ENCODE measurements around the gene SNORC.

Gene SNORC

GRCh38 chr2:232875256-232876121 lies 5.4 kb downstream of the SNORC start:
- WGBS (ENCODE audit: insufficient coverage, insufficient read length): no CpG with 5 or more reads among the region's 37 CpGs
- Histone ChIP-seq H3K4me1 (ENCODE audit: control insufficient read depth, insufficient read depth, low read length) (no peaks in the 10 kb centered on the region), H3K27ac (ENCODE audit: low read length) (no peak overlapping the region), H3K9me3 (ENCODE audit: control insufficient read depth, insufficient read depth, low read length) (no peaks in the 10 kb centered on the region), H3K36me3 (ENCODE audit: control insufficient read depth, insufficient read depth, low read length) (no peaks in the 10 kb centered on the region; the same call in 1 of the 2 replicates), H3K27me3 (ENCODE audit: control insufficient read depth, insufficient read depth, low read length) (peaks cover 9% of the 10 kb centered on the region; the same call in 1 of the 2 replicates), H3K4me3 (ENCODE audit: low read length) (peak overlapping the region; percentile 25; the same call in 1 of the 2 replicates)
- DNase-seq (ENCODE audit: low read depth, low spot score): no peak

GRCh38 chr2:232876161-232876977 lies 6.3 kb downstream of the SNORC start:
- no peaks in the 10 kb centered on the region for H3K9me3 ChIP-seq (ENCODE audit: control insufficient read depth, insufficient read depth, low read length)
- no CpG with 5 or more reads among the region's 119 CpGs for WGBS (ENCODE audit: insufficient coverage, insufficient read length)
- DNase-seq (ENCODE audit: low read depth, low spot score): no peak
- no peaks in the 10 kb centered on the region for H3K4me1 ChIP-seq (ENCODE audit: control insufficient read depth, insufficient read depth, low read length)
- peaks cover 9% of the 10 kb centered on the region; the same call in 1 of the 2 replicates for H3K27me3 ChIP-seq (ENCODE audit: control insufficient read depth, insufficient read depth, low read length)
- H3K4me3 ChIP-seq (ENCODE audit: low read length): peak overlapping the region; percentile 74
- H3K27ac ChIP-seq (ENCODE audit: low read length): no peak overlapping the region
- H3K36me3 ChIP-seq (ENCODE audit: control insufficient read depth, insufficient read depth, low read length): no peaks in the 10 kb centered on the region; the same call in 1 of the 2 replicates

GRCh38 chr2:232876978-232877441 lies 6.9 kb downstream of the SNORC start:
- Histone ChIP-seq H3K27me3 (ENCODE audit: control insufficient read depth, insufficient read depth, low read length) (peaks cover 9% of the 10 kb centered on the region; the same call in 1 of the 2 replicates), H3K36me3 (ENCODE audit: control insufficient read depth, insufficient read depth, low read length) (no peaks in the 10 kb centered on the region; the same call in 1 of the 2 replicates), H3K4me3 (ENCODE audit: low read length) (peak overlapping the region; percentile 74; the same call in 1 of the 2 replicates), H3K27ac (ENCODE audit: low read length) (no peak overlapping the region), H3K4me1 (ENCODE audit: control insufficient read depth, insufficient read depth, low read length) (no peaks in the 10 kb centered on the region), H3K9me3 (ENCODE audit: control insufficient read depth, insufficient read depth, low read length) (no peaks in the 10 kb centered on the region)
- DNase-seq (ENCODE audit: low read depth, low spot score): no peak
- WGBS (ENCODE audit: insufficient coverage, insufficient read length): no CpG with 5 or more reads among the region's 21 CpGs

- WGBS (ENCODE audit: insufficient coverage, insufficient read length): no CpG with 5 or more reads among the region's 13 CpGs
- DNase-seq (ENCODE audit: low read depth, low spot score): no peak
- H3K9me3 ChIP-seq (ENCODE audit: control insufficient read depth, insufficient read depth, low read length): no peaks in the 10 kb centered on the region
- no peaks in the 10 kb centered on the region; the same call in 1 of the 2 replicates for H3K36me3 ChIP-seq (ENCODE audit: control insufficient read depth, insufficient read depth, low read length)
- H3K4me3 ChIP-seq (ENCODE audit: low read length): no peak overlapping the region
- H3K4me1 ChIP-seq (ENCODE audit: control insufficient read depth, insufficient read depth, low read length): no peaks in the 10 kb centered on the region
- H3K27ac ChIP-seq (ENCODE audit: low read length): no peak overlapping the region
- H3K27me3 ChIP-seq (ENCODE audit: control insufficient read depth, insufficient read depth, low read length): peaks cover 9% of the 10 kb centered on the region; the same call in 1 of the 2 replicates
Measured at GRCh38 chr2:232877940-232878511, 8.0 kb downstream of the SNORC start.

- DNase-seq (ENCODE audit: low read depth, low spot score): no peak
- no peaks in the 10 kb centered on the region; the same call in 1 of the 2 replicates for H3K36me3 ChIP-seq (ENCODE audit: control insufficient read depth, insufficient read depth, low read length)
- no peak overlapping the region for H3K27ac ChIP-seq (ENCODE audit: low read length)
- H3K4me3 ChIP-seq (ENCODE audit: low read length): no peak overlapping the region
- no peaks in the 10 kb centered on the region for H3K4me1 ChIP-seq (ENCODE audit: control insufficient read depth, insufficient read depth, low read length)
- WGBS (ENCODE audit: insufficient coverage, insufficient read length): no CpG with 5 or more reads among the region's 20 CpGs
- H3K9me3 ChIP-seq (ENCODE audit: control insufficient read depth, insufficient read depth, low read length): no peaks in the 10 kb centered on the region
- peaks cover 9% of the 10 kb centered on the region; the same call in 1 of the 2 replicates for H3K27me3 ChIP-seq (ENCODE audit: control insufficient read depth, insufficient read depth, low read length)
Measured at GRCh38 chr2:232878855-232879617, 9.0 kb downstream of the SNORC start.

GRCh38 chr2:232879618-232880494 lies 9.8 kb downstream of the SNORC start:
- Histone ChIP-seq H3K9me3 (ENCODE audit: control insufficient read depth, insufficient read depth, low read length) (no peaks in the 10 kb centered on the region), H3K27me3 (ENCODE audit: control insufficient read depth, insufficient read depth, low read length) (peaks cover 9% of the 10 kb centered on the region; the same call in 1 of the 2 replicates), H3K4me1 (ENCODE audit: control insufficient read depth, insufficient read depth, low read length) (no peaks in the 10 kb centered on the region), H3K4me3 (ENCODE audit: low read length) (no peak overlapping the region), H3K27ac (ENCODE audit: low read length) (no peak overlapping the region), H3K36me3 (ENCODE audit: control insufficient read depth, insufficient read depth, low read length) (no peaks in the 10 kb centered on the region; the same call in 1 of the 2 replicates)
- no peak for DNase-seq (ENCODE audit: low read depth, low spot score)
- WGBS (ENCODE audit: insufficient coverage, insufficient read length): no CpG with 5 or more reads among the region's 21 CpGs

GRCh38 chr2:232880764-232881351 lies 10.8 kb downstream of the SNORC start:
- no peak for DNase-seq (ENCODE audit: low read depth, low spot score)
- H3K4me3 ChIP-seq (ENCODE audit: low read length): no peak overlapping the region
- no peaks in the 10 kb centered on the region for H3K9me3 ChIP-seq (ENCODE audit: control insufficient read depth, insufficient read depth, low read length)
- peaks cover 5% of the 10 kb centered on the region; the same call in 1 of the 2 replicates for H3K27me3 ChIP-seq (ENCODE audit: control insufficient read depth, insufficient read depth, low read length)
- H3K4me1 ChIP-seq (ENCODE audit: control insufficient read depth, insufficient read depth, low read length): no peaks in the 10 kb centered on the region
- no CpG with 5 or more reads among the region's 17 CpGs for WGBS (ENCODE audit: insufficient coverage, insufficient read length)
- no peak overlapping the region for H3K27ac ChIP-seq (ENCODE audit: low read length)
- no peaks in the 10 kb centered on the region; the same call in 1 of the 2 replicates for H3K36me3 ChIP-seq (ENCODE audit: control insufficient read depth, insufficient read depth, low read length)

GRCh38 chr2:232882085-232882484 lies 12.0 kb downstream of the SNORC start:
- no peaks in the 10 kb centered on the region for H3K4me1 ChIP-seq (ENCODE audit: control insufficient read depth, insufficient read depth, low read length)
- H3K27ac ChIP-seq (ENCODE audit: low read length): no peak overlapping the region
- no peak for DNase-seq (ENCODE audit: low read depth, low spot score)
- no peaks in the 10 kb centered on the region for H3K36me3 ChIP-seq (ENCODE audit: control insufficient read depth, insufficient read depth, low read length)
- H3K27me3 ChIP-seq (ENCODE audit: control insufficient read depth, insufficient read depth, low read length): peaks cover 4% of the 10 kb centered on the region; the same call in 1 of the 2 replicates
- WGBS (ENCODE audit: insufficient coverage, insufficient read length): no CpG with 5 or more reads among the region's 17 CpGs
- H3K4me3 ChIP-seq (ENCODE audit: low read length): no peak overlapping the region
- H3K9me3 ChIP-seq (ENCODE audit: control insufficient read depth, insufficient read depth, low read length): no peaks in the 10 kb centered on the region
